Keratinocyte (primary cell): ENCODE results near the gene CBX7.

Source experiments
- CTCF ChIP-seq, 3 experiments: IDR thresholded peaks in 1 of 3; conservative IDR thresholded peaks in 1 of 3; optimal IDR thresholded peaks in 1 of 3; 2 replicates in 2 of 3; 3 replicates in 1 of 3; pipeline versions ENCODE3 to v1.5.1; 2011; ENCODE audit warnings: low read length in 3 of 3, mild to moderate bottlenecking in 3 of 3, moderate library complexity in 2 of 3, control low read depth in 1 of 3, inconsistent platforms in 1 of 3; ENCODE audit not compliant: insufficient read depth in 2 of 3; ENCODE audit errors: extremely low read depth in 1 of 3
- EZH2 ChIP-seq: IDR thresholded peaks from one replicate; pipeline ENCODE4 v1.6.1; 2012; ENCODE audit warnings: inconsistent platforms, mild to moderate bottlenecking, low read length, moderate library complexity

- TF ChIP-seq EZH2 = no peak
- TF ChIP-seq CTCF (optimal IDR thresholded peaks at IDR 0.05 in 1 of 3, IDR thresholded peaks at IDR 0.05 in 1 of 3, conservative IDR thresholded peaks at IDR 0.05 in 1 of 3; ENCODE audit: extremely low read depth in 1 of 3, insufficient read depth in 2 of 3, low read length in 3 of 3) = no peak
Observed at GRCh38 chr22:39089928-39090327, 62.6 kb downstream of the CBX7 start.
